Astrocyte (in vitro differentiated cells and primary cell): Measurements from ENCODE around the gene ADAM8. TPM values are rescaled to one million over a fixed set of nuclear protein-coding genes. Genes with fewer than 3 reads are reported as not detected.

Experiments
- DNase-seq: peaks from one replicate; pipeline ENCODE4 v3.0.0-alpha.2; 2010; ENCODE audit warnings: low read depth
- FAIRE-seq: peaks from 2 replicates; lab custom pipeline; 2011; peaks lifted over from hg19 to GRCh38; lab: Jason Lieb, UNC
- H2AFZ ChIP-seq: 2 replicates; pipeline ENCODE4 v1.6.0; 2012; ENCODE audit warnings: low read depth, low read length, inconsistent platforms
- H3K27ac ChIP-seq: 2 replicates; pipeline ENCODE4 v1.5.1; 2011; ENCODE audit warnings: low read depth, low read length, inconsistent platforms
- H3K27me3 ChIP-seq: 2 replicates; pipeline ENCODE4 v1.6.0; 2011; ENCODE audit warnings: low read length, inconsistent platforms; ENCODE audit not compliant: insufficient read depth
- H3K36me3 ChIP-seq: 2 replicates; pipeline ENCODE4 v1.5.1; 2011; ENCODE audit warnings: low read length, inconsistent platforms; ENCODE audit not compliant: insufficient read depth
- H3K4me1 ChIP-seq: 2 replicates; pipeline ENCODE4 v1.5.1; 2011; ENCODE audit warnings: low read length, inconsistent platforms; ENCODE audit not compliant: insufficient read depth
- H3K4me2 ChIP-seq: 2 replicates; pipeline ENCODE4 v1.6.0; 2012; ENCODE audit warnings: low read length, inconsistent platforms
- H3K4me3 ChIP-seq: 2 replicates; pipeline ENCODE4 v1.5.1; 2011; ENCODE audit warnings: low read depth, mild to moderate bottlenecking, low read length, inconsistent platforms; ENCODE audit not compliant: insufficient read depth
- H3K79me2 ChIP-seq: 2 replicates; pipeline ENCODE4 v1.6.0; 2012; ENCODE audit warnings: mild to moderate bottlenecking, low read length, inconsistent platforms; ENCODE audit not compliant: insufficient read depth
- H3K9ac ChIP-seq: 2 replicates; pipeline ENCODE4 v1.6.0; 2012; ENCODE audit warnings: mild to moderate bottlenecking, low read length, inconsistent platforms
- H3K9me3 ChIP-seq: 2 replicates; pipeline ENCODE4 v1.5.1; 2012; ENCODE audit warnings: low read depth, mild to moderate bottlenecking, low read length, inconsistent platforms; ENCODE audit not compliant: insufficient read depth
- H4K20me1 ChIP-seq: 2 replicates; pipeline ENCODE4 v1.6.0; 2012; ENCODE audit warnings: low read length, inconsistent platforms; ENCODE audit not compliant: insufficient read depth
- H3K27ac Mint-ChIP-seq: one replicate; pipeline ENCODE4 v1.8.0; 2021; ENCODE audit warnings: mild to moderate bottlenecking, mixed read lengths; ENCODE audit not compliant: unreplicated experiment
- H3K27me3 Mint-ChIP-seq: one replicate; pipeline ENCODE4 v1.8.0; 2021; ENCODE audit warnings: low read depth, mixed read lengths; ENCODE audit not compliant: unreplicated experiment
- H3K36me3 Mint-ChIP-seq: one replicate; pipeline ENCODE4 v1.8.0; 2021; ENCODE audit warnings: low read depth, mixed read lengths; ENCODE audit not compliant: unreplicated experiment
- H3K4me1 Mint-ChIP-seq: one replicate; pipeline ENCODE4 v1.8.0; 2021; ENCODE audit warnings: low read depth, mixed read lengths; ENCODE audit not compliant: unreplicated experiment
- H3K4me3 Mint-ChIP-seq: one replicate; pipeline ENCODE4 v1.8.0; 2021; ENCODE audit warnings: mild to moderate bottlenecking, moderate library complexity, mixed read lengths; ENCODE audit not compliant: unreplicated experiment
- H3K9me3 Mint-ChIP-seq: one replicate; pipeline ENCODE4 v1.8.0; 2021; ENCODE audit warnings: mild to moderate bottlenecking, mixed read lengths; ENCODE audit not compliant: unreplicated experiment
- CTCF ChIP-seq: IDR thresholded peaks from 2 replicates; pipeline ENCODE4 v1.5.1; 2011; ENCODE audit warnings: low read depth, mild to moderate bottlenecking, inconsistent platforms, low read length, moderate library complexity; ENCODE audit not compliant: insufficient read depth
- EZH2 ChIP-seq: IDR thresholded peaks from 2 replicates; pipeline ENCODE4 v1.6.1; 2012; ENCODE audit warnings: mild to moderate bottlenecking, low read length, inconsistent platforms; ENCODE audit not compliant: insufficient read depth
- total RNA-seq: library from RNA; stranded (reverse); gene quantifications from 2 replicates; pipeline ENCODE4 v1.2.1, GENCODE V29; 2021

Gene ADAM8
- total RNA-seq, 1 donor from 2014 or later = 4.6 TPM

GRCh38 chr10:133245439-133246235 is 31.0 kb downstream of the ADAM8 start:
- H2AFZ ChIP-seq = no peak overlapping the region
- no peak for FAIRE-seq
- no peak for DNase-seq
- H3K4me2 ChIP-seq = no peak overlapping the region
- H3K27ac Mint-ChIP-seq = no peak overlapping the region
- no peaks in the 10 kb centered on the region for H3K9me3 ChIP-seq
- H3K36me3 ChIP-seq = no peaks in the 10 kb centered on the region
- H3K4me3 Mint-ChIP-seq = no peak overlapping the region
- H3K9ac ChIP-seq = no peak overlapping the region
- no peaks in the 10 kb centered on the region for H4K20me1 ChIP-seq
- no peaks in the 10 kb centered on the region for H3K36me3 Mint-ChIP-seq
- no peaks in the 10 kb centered on the region for H3K79me2 ChIP-seq
- H3K4me3 ChIP-seq = no peak overlapping the region
- no peaks in the 10 kb centered on the region for H3K4me1 Mint-ChIP-seq
- no peak overlapping the region for H3K27ac ChIP-seq
- no peaks in the 10 kb centered on the region for H3K4me1 ChIP-seq
- H3K27me3 ChIP-seq = peaks cover 18% of the 10 kb centered on the region
- no peak for TF ChIP-seq CTCF
- H3K9me3 Mint-ChIP-seq = no peaks in the 10 kb centered on the region
- H3K27me3 Mint-ChIP-seq = peaks cover 52% of the 10 kb centered on the region

- H3K4me2 ChIP-seq = no peak overlapping the region
- no peaks in the 10 kb centered on the region for H3K9me3 ChIP-seq
- Mint-ChIP-seq H3K27me3 (peaks cover 47% of the 10 kb centered on the region), H3K4me1 (no peaks in the 10 kb centered on the region), H3K4me3 (no peak overlapping the region), H3K27ac (no peak overlapping the region), H3K36me3 (no peaks in the 10 kb centered on the region), H3K9me3 (no peaks in the 10 kb centered on the region)
- no peaks in the 10 kb centered on the region for H3K36me3 ChIP-seq
- H3K79me2 ChIP-seq = no peaks in the 10 kb centered on the region
- FAIRE-seq = no peak
- TF ChIP-seq CTCF = no peak
- TF ChIP-seq EZH2 = no peak
- H3K27ac ChIP-seq = no peak overlapping the region
- no peak overlapping the region for H3K4me3 ChIP-seq
- H2AFZ ChIP-seq = no peak overlapping the region
- H4K20me1 ChIP-seq = no peaks in the 10 kb centered on the region
- H3K27me3 ChIP-seq = peaks cover 21% of the 10 kb centered on the region
- no peaks in the 10 kb centered on the region for H3K4me1 ChIP-seq
- no peak overlapping the region for H3K9ac ChIP-seq
- DNase-seq = no peak
Measured at GRCh38 chr10:133243593-133243992, 33.1 kb downstream of the ADAM8 start.
